GM13976 (cell line): ENCODE data around the gene ANKS6.

Source experiments
- DNase-seq: peaks from one replicate; pipeline ENCODE4 v3.0.0; 2012; ENCODE audit warnings: low spot score
- in situ Hi-C: fragments of 300-500 bp; cut with MboI; formaldehyde crosslinking; loops from one replicate; pipeline ENCODE4 v1.12.0; 2022; ENCODE audit warnings: low sequenced_read_pairs, mixed read lengths, inconsistent platforms; ENCODE audit not compliant: unreplicated experiment
- TF ChIP-seq, protein P1 (sequence below): IDR thresholded peaks from 2 replicates; pipeline ENCODE4 v1.5.1; 2012; ENCODE audit warnings: borderline replicate concordance, mild to moderate bottlenecking; ENCODE audit not compliant: insufficient read depth; ENCODE audit errors: extremely low read depth, missing control alignments, control extremely low read depth

The ANKS6 gene

DNA sequence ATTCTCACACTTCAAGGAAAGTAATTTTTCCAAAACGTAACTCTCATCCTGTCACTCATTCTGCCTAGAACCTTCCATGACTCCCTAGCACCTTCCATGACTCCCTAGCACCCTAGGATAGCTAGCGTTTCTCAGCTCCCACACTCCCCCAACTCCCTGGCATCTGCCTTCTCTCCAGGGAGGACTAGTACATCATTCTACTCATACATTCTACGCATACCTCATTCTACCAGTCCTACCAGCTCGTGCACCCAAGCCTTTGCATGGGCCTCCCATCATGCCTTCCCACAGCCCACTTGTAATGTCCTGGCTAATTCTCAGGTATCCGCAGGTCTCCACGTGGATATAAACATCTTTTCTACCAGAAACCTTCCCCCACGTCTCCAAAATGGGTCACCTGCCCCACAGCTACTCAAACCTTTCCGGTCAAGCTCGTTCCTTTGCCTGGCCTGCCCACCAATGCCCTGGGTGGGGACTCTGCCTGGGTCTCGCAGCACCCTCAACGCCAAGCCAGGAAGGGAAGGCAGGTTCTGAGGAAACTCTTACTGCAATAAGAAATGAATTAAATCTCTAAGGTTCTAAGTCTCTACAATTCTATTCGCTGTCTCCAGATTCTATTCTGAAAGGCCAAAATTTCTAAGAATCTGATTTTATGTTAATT, 930 bp downstream of the ANKS6 start:
- TF ChIP-seq, protein P1, sequence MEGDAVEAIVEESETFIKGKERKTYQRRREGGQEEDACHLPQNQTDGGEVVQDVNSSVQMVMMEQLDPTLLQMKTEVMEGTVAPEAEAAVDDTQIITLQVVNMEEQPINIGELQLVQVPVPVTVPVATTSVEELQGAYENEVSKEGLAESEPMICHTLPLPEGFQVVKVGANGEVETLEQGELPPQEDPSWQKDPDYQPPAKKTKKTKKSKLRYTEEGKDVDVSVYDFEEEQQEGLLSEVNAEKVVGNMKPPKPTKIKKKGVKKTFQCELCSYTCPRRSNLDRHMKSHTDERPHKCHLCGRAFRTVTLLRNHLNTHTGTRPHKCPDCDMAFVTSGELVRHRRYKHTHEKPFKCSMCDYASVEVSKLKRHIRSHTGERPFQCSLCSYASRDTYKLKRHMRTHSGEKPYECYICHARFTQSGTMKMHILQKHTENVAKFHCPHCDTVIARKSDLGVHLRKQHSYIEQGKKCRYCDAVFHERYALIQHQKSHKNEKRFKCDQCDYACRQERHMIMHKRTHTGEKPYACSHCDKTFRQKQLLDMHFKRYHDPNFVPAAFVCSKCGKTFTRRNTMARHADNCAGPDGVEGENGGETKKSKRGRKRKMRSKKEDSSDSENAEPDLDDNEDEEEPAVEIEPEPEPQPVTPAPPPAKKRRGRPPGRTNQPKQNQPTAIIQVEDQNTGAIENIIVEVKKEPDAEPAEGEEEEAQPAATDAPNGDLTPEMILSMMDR, result no peak
- no peak for DNase-seq
- in situ Hi-C loops, result no loop called here

GRCh38 chr9:98794802-98795201, 1.6 kb downstream of the ANKS6 start:
- DNase-seq, result no peak
- in situ Hi-C loops, result no loop called here
- TF ChIP-seq, protein P1, result no peak

GRCh38 chr9:98793031-98793430, 3.3 kb downstream of the ANKS6 start:
- TF ChIP-seq, protein P1, result no peak
- in situ Hi-C loops, result no loop called here
- no peak for DNase-seq

DNA sequence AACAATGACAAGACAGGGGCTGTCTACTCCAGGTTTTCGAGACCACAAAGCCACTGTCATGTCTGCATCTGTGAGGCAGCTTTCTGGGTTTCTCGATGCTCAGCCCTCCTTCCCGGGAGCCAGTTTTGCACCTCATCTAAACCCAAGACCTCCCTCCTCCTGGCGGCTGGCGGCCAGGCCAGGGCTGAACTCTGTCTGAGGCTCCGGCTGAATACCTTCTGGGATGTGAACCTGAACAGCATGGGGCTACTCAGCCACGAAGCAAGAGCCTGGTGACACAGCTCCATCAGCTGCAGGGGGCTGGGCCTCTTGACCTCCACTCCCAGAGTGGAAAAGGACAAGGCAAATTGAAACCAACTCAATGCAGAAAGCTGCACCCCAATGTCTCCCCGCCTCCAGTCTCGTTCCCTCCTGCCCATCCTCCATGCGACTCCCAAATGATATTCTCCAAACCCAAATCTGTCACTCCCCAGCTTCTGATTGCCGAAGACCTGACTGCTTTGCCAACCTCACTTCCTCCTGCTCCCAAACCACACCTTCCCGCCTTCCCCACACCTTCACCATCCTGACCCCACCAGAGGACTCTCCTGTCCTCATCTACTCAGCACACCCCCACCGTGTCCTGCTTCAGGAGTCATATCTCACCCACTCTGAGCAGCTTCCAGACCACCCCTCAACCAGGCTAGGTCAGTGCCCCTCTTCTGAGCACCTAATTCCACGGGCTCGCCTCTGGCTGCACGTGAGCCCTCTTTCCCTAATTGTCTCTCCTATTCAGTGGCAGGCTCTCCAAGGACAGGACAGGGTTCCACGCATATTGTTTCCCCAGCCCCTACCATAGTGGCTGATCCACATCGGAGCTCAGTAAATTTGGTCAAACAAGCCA, 4.5 kb downstream of the ANKS6 start:
- in situ Hi-C loops, result no loop called here
- DNase-seq, result no peak

DNA sequence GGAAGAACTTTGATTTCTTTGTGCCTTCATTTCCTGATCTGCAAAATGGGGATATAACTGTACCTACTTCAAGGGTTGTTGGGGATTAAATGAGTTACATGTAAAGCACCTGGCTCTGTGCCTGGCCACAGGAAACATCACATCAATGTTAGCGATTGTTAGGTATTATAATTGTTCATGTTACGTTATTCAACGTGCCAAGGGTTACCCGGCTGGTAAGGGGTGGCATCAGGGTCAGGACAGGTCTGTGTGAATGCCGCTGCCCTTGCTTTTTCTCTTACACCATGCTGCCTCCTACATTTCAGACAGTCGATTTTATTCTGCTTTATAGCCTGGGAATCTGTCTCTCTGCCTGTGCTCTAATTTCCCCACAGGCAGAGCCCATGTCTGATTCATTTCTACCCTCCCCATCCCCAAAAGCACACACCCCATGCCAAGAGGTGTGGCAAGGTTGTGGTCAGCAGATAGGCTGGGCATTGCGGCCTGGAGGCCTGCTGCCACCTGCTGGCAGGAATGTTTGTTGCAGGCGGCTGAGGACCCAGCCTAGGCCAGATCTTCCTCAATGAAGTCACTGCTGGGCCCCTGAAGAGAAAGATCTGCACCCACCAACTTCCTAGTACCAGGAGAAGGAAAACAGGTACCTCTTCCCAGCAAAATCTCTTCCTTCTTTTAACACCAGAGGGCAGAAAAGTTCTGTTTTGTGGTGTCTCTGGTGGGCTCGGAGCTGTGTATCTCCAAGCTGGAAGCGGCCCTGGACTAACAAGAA, 5.3 kb downstream of the ANKS6 start:
- in situ Hi-C loops, result no loop called here

More for the DNA sequence above, 4.5 kb downstream of the ANKS6 start:
- TF ChIP-seq, protein P1, result no peak

GRCh38 chr9:98790134-98790841, 6.1 kb downstream of the ANKS6 start:
- TF ChIP-seq, protein P1, result no peak
- in situ Hi-C loops, result no loop called here

More for the DNA sequence above, 5.3 kb downstream of the ANKS6 start:
- peak; percentile 87 for DNase-seq
- TF ChIP-seq, protein P1, result peak; percentile 92

More at GRCh38 chr9:98790134-98790841, 6.1 kb downstream of the ANKS6 start:
- no peak for DNase-seq
